Measurements from ENCODE around the gene TNS1.

DNA sequence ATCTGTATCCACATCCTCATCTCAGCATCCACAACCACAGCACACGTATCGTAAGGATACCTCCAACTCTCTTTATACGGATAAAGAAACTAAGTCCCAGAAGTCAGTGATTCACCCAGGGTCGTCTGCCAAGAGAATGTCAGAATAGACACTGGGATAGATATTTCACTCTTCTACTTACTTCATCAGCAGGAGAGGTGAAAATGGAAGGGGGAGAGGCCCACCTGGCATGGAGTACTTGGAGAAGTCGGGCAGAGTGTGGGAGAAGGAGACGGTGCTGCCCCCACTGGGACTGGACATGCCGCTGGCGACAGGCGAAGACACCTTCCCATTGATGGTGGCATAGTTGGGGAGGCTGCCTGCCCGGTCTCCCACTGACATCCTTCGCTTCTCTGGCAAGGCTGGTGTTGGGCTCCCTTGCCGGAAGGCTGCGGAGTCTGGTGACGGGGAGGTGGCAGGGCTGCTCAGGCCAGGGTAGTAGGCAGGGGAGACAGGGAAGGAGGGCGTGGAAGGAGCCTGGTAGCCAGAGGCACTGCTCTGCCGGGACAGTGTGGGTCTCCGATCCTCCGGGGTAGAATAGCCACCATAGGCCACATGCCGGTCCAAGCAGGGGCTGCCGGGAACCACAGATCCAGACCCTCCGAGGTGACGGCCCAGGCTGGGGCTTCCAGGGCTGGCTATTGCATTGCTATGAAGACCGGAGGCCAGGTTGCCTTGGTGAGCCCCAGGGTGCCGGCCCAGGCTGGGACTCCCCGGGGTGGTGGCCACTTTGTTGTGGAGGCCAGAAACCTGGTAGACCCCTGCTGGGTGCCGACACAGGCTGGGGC lies 185.1 kb downstream of the TNS1 start:
- TF ChIP-seq, protein P1, sequence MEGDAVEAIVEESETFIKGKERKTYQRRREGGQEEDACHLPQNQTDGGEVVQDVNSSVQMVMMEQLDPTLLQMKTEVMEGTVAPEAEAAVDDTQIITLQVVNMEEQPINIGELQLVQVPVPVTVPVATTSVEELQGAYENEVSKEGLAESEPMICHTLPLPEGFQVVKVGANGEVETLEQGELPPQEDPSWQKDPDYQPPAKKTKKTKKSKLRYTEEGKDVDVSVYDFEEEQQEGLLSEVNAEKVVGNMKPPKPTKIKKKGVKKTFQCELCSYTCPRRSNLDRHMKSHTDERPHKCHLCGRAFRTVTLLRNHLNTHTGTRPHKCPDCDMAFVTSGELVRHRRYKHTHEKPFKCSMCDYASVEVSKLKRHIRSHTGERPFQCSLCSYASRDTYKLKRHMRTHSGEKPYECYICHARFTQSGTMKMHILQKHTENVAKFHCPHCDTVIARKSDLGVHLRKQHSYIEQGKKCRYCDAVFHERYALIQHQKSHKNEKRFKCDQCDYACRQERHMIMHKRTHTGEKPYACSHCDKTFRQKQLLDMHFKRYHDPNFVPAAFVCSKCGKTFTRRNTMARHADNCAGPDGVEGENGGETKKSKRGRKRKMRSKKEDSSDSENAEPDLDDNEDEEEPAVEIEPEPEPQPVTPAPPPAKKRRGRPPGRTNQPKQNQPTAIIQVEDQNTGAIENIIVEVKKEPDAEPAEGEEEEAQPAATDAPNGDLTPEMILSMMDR (conservative IDR thresholded peaks at IDR 0.05; ENCODE audit: low read length): no peak
- TF ChIP-seq EZH2phosphoT487 (IDR thresholded peaks at IDR 0.05; ENCODE audit: borderline replicate concordance): no peak

Data from Loucy (cell line).